Fibroblast of lung (primary cell): ENCODE data around the gene ATG13.

Experiments used
- EZH2 ChIP-seq: IDR thresholded peaks from 2 replicates; pipeline ENCODE4 v1.5.1; 2012; ENCODE audit warnings: low read length, control low read depth, mild to moderate bottlenecking; ENCODE audit errors: missing control alignments
- TF ChIP-seq, protein P1 (sequence below), 2 donors: IDR thresholded peaks in 1 of 2; conservative IDR thresholded peaks in 1 of 2; 1 replicate in 1 of 2; 2 replicates in 1 of 2; pipeline ENCODE4 v1.5.1; 2011 to 2012; ENCODE audit warnings: low read length in 2 of 2, control low read depth in 1 of 2, inconsistent platforms in 1 of 2, low read depth in 1 of 2, mild to moderate bottlenecking in 1 of 2

DNA sequence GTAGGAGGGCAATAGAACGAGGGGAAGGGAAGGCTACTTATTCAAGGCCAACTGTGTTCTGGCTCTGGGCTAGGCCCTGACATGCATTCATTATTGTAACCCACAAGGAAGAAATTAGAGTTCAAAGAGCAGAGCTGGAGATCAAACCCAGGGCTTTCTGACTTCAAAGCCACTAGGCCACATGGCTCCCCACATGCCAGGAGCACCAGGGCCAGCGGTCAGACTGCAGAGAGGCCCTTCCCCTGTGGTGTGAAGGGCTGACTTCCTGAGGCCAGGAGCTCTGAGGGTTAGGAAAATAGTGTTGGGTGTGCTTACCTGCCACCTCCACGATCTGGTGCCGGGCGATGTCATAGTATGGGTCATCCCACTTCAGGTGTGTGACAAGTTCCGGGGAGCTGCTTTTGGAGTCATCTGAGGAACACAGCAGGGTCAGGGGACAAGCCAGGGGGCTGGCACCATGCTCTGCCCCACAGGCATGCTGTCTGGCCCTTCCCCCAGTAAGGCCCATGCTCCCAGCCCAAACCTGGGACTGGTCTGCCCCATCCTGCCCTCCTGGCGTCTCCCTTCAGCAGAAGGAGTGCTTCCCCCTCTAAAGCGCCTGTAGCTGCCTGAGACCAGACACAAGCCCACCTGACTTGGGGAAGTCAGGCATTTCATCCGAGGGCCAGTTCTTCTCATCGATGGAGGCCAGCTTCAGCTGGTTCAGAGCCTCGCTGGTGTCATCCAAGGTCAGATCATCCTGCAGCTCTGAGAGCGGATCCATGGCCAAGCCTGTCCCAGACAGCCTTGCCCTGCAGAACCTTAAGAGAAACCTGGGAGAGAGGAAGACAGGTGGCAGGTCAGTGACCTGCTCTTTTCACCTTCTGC, 78.2 kb downstream of the ATG13 start:
- no peak for TF ChIP-seq EZH2
- TF ChIP-seq, protein P1, sequence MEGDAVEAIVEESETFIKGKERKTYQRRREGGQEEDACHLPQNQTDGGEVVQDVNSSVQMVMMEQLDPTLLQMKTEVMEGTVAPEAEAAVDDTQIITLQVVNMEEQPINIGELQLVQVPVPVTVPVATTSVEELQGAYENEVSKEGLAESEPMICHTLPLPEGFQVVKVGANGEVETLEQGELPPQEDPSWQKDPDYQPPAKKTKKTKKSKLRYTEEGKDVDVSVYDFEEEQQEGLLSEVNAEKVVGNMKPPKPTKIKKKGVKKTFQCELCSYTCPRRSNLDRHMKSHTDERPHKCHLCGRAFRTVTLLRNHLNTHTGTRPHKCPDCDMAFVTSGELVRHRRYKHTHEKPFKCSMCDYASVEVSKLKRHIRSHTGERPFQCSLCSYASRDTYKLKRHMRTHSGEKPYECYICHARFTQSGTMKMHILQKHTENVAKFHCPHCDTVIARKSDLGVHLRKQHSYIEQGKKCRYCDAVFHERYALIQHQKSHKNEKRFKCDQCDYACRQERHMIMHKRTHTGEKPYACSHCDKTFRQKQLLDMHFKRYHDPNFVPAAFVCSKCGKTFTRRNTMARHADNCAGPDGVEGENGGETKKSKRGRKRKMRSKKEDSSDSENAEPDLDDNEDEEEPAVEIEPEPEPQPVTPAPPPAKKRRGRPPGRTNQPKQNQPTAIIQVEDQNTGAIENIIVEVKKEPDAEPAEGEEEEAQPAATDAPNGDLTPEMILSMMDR (conservative IDR thresholded peaks at IDR 0.05 in 1 of 2, IDR thresholded peaks at IDR 0.05 in 1 of 2; ENCODE audit: low read depth in 1 of 2, low read length in 2 of 2): no peak
